Mammary epithelial cell (primary cell): ENCODE results near the gene SERPINI2.

Experiments
- CTCF ChIP-seq, 2 donors: IDR thresholded peaks in 1 of 2; conservative IDR thresholded peaks in 1 of 2; 2 replicates each; pipeline ENCODE4 v1.5.1; 2011 to 2012; ENCODE audit warnings: inconsistent platforms in 2 of 2, low read length in 2 of 2, mild to moderate bottlenecking in 2 of 2, control low read depth in 1 of 2, low read depth in 1 of 2; ENCODE audit not compliant: insufficient read depth in 1 of 2; ENCODE audit errors: extremely low read depth in 1 of 2
- EZH2 ChIP-seq: IDR thresholded peaks from 2 replicates; pipeline ENCODE4 v1.6.1; 2012; ENCODE audit warnings: low read length, inconsistent platforms, borderline replicate concordance

- TF ChIP-seq EZH2, result no peak
- no peak for TF ChIP-seq CTCF (conservative IDR thresholded peaks at IDR 0.05 in 1 of 2, IDR thresholded peaks at IDR 0.05 in 1 of 2; ENCODE audit: extremely low read depth in 1 of 2, insufficient read depth in 1 of 2, low read depth in 1 of 2, low read length in 2 of 2)
These were observed 64.2 kb downstream of the SERPINI2 start for GRCh38 chr3:167409611-167410010.
